ENCODE data around the gene ACTR8.

Gene ACTR8

DNA sequence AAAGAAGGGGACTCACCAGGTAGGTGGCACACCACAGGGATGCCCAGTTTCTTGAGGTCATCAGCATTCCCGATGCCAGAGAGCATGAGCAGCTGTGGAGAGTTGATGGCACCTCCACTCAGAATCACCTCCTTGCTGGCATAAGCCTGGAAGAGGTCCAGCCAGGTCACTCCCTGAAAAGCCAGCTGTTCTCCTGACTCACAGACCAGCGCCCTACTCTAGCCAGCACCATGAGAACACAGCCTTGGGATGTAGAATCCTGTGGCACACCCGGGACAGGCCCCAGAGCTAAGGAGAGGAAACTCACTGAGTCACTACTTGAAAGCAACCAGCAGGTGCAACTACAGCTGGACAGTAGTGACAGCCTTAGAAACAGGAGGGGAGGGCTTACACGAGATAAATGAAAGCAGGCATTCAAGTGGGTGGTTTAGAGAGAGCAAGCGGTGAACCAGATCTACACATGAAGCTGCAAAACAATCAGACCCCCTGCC, 60.3 kb downstream of the ACTR8 start:
- Mint-ChIP-seq H3K9me3 (no peaks in the 10 kb centered on the region), H3K27ac (no peak overlapping the region)
- TF ChIP-seq, protein P1, sequence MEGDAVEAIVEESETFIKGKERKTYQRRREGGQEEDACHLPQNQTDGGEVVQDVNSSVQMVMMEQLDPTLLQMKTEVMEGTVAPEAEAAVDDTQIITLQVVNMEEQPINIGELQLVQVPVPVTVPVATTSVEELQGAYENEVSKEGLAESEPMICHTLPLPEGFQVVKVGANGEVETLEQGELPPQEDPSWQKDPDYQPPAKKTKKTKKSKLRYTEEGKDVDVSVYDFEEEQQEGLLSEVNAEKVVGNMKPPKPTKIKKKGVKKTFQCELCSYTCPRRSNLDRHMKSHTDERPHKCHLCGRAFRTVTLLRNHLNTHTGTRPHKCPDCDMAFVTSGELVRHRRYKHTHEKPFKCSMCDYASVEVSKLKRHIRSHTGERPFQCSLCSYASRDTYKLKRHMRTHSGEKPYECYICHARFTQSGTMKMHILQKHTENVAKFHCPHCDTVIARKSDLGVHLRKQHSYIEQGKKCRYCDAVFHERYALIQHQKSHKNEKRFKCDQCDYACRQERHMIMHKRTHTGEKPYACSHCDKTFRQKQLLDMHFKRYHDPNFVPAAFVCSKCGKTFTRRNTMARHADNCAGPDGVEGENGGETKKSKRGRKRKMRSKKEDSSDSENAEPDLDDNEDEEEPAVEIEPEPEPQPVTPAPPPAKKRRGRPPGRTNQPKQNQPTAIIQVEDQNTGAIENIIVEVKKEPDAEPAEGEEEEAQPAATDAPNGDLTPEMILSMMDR (IDR thresholded peaks at IDR 0.05), result no peak

DNA sequence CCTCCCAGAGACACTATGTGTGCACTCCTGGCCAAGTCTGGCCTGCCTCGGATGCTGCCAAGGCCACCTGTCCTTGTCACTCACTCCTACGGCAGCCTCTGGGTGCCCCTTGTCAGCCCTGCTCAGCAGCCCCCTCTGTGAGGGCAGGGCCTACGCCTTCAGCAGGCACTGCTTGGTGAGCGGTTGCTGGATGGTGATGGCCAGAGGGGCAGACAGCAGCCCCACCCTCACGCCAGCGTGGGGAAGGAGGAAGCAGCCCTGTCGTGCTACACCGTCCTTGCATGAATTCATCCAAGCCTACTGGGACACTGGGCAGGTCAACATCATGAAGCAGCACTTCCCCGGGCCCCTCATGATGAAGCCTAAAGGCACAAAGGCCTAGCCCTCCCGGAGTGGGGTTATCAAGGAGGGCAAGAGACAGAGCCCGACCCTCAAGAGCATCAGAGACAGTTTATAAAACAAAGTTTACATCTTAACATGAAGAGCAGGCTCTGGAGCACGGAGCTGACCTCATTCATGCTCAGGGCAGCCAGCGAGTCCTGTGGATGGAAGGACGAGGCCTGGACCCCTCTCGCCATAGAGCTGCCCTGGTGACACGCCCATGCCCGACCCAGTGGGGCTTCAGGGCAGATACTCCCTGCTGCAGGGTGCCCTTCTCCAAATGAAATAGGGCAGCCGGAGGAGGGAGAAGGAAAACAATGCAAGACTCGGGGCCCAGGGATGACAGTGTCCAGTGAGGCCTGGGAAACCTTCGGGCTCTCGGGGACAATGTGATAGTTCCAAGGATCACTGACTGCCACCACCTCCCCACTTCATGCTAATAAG, 61.0 kb downstream of the ACTR8 start:
- Mint-ChIP-seq H3K9me3 (no peaks in the 10 kb centered on the region), H3K36me3 (ENCODE audit: low read depth) (no peaks in the 10 kb centered on the region), H3K27me3 (ENCODE audit: low read depth, poor library complexity) (peaks cover 6% of the 10 kb centered on the region), H3K4me1 (peaks cover 8% of the 10 kb centered on the region), H3K4me3 (no peak overlapping the region), H3K27ac (no peak overlapping the region)
- TF ChIP-seq, protein P1 (IDR thresholded peaks at IDR 0.05), result no peak
- DNase-seq, result no peak

More for the DNA sequence above, 60.3 kb downstream of the ACTR8 start:
- Mint-ChIP-seq H3K4me3 (no peak overlapping the region), H3K4me1 (peaks cover 8% of the 10 kb centered on the region), H3K36me3 (ENCODE audit: low read depth) (no peaks in the 10 kb centered on the region), H3K27me3 (ENCODE audit: low read depth, poor library complexity) (peaks cover 6% of the 10 kb centered on the region)
- DNase-seq, result no peak

DNA sequence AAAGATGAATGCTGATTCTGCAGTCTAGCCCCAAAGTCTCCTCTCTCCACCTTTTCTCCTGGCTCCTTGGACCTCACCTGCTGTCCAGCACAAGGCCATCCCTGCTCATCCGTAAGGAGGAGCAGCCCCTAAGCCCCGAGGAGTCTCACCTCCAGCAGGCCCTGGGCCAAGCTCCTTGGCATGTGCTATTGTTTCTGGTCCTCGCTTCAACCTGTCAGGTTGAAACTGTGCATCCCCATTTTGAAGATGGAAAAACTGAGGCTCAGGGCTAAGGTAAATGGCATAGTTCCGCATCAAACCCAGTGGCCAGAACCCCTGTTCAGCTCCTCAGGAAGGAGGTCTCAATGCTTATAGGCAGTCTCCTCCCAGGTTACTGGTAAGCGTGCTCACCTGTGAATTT, 61.9 kb downstream of the ACTR8 start:
- no peak for DNase-seq
- Mint-ChIP-seq H3K9me3 (no peaks in the 10 kb centered on the region), H3K4me1 (peaks cover 8% of the 10 kb centered on the region), H3K4me3 (no peak overlapping the region), H3K36me3 (ENCODE audit: low read depth) (no peaks in the 10 kb centered on the region), H3K27ac (no peak overlapping the region), H3K27me3 (ENCODE audit: low read depth, poor library complexity) (peaks cover 6% of the 10 kb centered on the region)
- TF ChIP-seq, protein P1 (IDR thresholded peaks at IDR 0.05), result no peak

DNA sequence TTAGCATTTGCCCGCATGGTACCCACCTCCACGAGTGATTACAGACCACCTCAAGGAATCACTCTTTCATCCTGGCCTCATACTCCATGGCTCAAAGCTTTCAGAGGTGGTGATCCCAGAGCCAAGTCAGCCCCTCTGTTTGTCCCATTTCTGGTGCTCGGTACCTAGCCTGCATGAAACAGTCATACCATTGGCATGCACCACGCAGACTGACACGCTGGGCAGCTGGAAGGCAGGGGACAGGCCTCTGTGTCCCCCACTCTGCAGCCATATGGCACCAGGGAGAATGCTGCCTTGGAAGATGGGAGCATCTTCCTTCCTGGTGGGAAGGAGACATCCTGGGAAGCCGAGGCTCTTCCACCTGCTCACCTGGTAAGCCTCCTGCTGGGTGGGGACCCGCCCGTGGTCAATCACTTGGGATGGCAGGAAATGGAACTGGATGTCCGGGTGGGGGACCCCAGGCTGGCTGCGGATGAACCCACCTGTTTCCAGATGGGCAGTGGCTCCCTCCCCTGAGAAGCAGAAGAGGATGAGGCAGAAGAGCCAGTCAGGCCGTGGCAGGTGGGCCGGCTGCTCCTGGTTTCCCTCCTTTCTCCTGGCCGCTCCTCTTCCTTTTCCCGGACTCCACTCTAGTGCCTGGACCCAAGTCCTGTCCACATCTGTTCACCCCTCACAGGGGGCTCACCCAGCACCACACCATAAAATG, 62.6 kb downstream of the ACTR8 start:
- no peaks in the 10 kb centered on the region for H3K9me3 Mint-ChIP-seq
- no peak for DNase-seq
- no peak overlapping the region for H3K4me3 Mint-ChIP-seq
- peaks cover 6% of the 10 kb centered on the region for H3K27me3 Mint-ChIP-seq (ENCODE audit: low read depth, poor library complexity)
- TF ChIP-seq, protein P1 (IDR thresholded peaks at IDR 0.05), result no peak
- H3K36me3 Mint-ChIP-seq (ENCODE audit: low read depth), result no peaks in the 10 kb centered on the region
- H3K27ac Mint-ChIP-seq, result no peak overlapping the region
- peaks cover 6% of the 10 kb centered on the region for H3K4me1 Mint-ChIP-seq

DNA sequence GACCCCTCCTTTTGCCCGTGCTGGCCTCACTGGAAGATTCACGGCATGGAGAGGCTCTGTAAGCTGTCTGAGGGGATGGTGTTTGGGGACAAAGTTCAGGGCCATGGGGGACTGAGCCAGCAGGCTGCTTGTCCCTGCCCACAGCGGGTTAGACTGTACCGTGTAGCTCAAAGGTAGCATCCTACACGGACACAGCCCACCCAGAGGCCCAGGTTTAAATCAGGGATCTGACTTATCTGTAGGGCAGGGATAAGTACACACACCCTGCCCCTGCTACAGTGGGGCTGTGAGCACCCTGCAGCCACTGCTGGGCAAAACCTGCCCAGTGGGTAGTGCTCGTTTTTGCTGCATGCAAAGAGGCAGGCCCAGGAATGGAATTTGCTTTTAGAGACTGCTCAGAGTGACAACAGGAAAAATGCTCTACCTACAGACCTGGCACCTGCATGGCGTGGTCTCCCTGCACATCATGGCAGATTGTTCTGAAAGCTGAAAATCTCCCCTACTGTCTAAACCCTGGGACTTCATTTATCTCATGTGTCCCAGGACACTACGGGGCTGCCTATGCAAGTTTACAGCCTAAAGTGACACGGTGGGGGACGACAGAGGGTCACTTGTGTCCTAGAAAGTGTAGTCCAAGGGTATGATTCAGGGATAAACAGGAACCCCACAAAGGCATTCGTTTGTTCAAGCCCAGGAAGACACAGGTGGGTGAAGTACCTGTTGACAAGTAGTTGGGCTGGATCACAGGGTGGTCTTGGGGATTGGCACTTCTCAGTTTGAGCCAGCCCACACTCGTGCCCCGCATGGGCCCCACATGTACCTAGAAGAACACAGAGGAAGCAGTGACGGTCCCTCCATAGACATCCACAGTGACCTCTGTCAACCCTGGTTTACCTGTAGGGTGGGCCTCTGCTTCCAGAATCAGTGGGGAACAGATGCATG, 63.5 kb downstream of the ACTR8 start:
- Mint-ChIP-seq H3K27me3 (ENCODE audit: low read depth, poor library complexity) (peaks cover 6% of the 10 kb centered on the region), H3K36me3 (ENCODE audit: low read depth) (no peaks in the 10 kb centered on the region), H3K27ac (peak overlapping the region; percentile 59), H3K4me3 (no peak overlapping the region), H3K4me1 (no peaks in the 10 kb centered on the region), H3K9me3 (no peaks in the 10 kb centered on the region)
- no peak for DNase-seq
- TF ChIP-seq, protein P1 (IDR thresholded peaks at IDR 0.05), result no peak

Measured in nephron progenitor cell (in vitro differentiated cells).